ENCODE data around the gene CROCC2. TPM values are rescaled to one million over a fixed set of nuclear protein-coding genes. Genes with fewer than 3 reads are reported as not detected.

The CROCC2 gene
- total and polyA plus RNA-seq, 2 of the 13 experiments (the other 11 are each of a cell fraction or from before 2014, with no cell fraction given), result not detected

DNA sequence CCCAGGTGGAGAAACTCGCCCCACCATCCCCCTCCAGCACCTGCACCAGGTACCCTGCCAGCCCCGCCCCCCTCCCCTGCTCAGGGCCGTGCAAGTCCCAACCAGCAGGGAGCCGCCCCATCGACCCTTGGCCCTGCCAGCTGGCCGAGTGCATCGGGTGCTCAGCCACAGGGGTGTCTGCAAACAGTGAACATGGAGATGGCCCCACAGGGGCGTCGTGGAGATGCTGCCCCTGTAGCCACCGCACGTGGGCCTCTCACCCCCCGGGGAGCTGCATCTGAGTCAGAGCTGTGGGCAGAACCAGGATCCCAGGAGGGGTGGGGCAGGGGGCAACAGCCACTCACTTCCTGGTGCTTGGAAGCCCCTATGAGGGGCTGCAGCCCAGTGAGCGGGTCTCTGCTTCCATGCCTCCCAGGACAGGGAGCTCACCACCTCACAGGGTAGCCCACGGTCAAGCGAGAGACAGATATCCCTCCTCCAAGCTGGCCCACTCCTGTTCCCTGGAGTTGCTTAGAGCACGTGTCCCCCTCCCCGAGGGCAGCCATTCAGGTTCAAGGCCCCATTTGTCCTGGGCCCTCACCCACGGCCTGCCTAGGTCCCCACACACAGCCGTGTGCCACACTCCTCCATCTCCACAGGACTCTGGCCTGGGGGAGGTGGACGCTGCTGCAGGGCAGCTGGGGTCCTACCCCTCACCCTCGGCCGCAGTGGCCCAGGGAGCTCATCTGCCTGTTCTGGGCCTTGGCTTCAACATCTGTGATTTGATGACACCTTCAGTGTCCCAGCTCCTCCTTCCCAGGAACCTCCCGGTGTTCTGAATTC, 9.1 kb upstream of the CROCC2 start (continued):
- TF ChIP-seq, protein P1, sequence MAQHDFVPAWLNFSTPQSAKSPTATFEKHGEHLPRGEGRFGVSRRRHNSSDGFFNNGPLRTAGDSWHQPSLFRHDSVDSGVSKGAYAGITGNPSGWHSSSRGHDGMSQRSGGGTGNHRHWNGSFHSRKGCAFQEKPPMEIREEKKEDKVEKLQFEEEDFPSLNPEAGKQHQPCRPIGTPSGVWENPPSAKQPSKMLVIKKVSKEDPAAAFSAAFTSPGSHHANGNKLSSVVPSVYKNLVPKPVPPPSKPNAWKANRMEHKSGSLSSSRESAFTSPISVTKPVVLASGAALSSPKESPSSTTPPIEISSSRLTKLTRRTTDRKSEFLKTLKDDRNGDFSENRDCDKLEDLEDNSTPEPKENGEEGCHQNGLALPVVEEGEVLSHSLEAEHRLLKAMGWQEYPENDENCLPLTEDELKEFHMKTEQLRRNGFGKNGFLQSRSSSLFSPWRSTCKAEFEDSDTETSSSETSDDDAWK (CRISPR knock-in tag; IDR thresholded peaks at IDR 0.05), result no peak
- TF ChIP-seq ZZZ3 (CRISPR knock-in tag; IDR thresholded peaks at IDR 0.05; ENCODE audit: borderline replicate concordance), result 0 out of 2 replicates have a peak, but pooled peaks have one; percentile 39
- TF ChIP-seq KMT2A (CRISPR knock-in tag; IDR thresholded peaks at IDR 0.05), result peak; percentile 37; the same call in 1 of the 2 replicates
- TF ChIP-seq, protein P2, sequence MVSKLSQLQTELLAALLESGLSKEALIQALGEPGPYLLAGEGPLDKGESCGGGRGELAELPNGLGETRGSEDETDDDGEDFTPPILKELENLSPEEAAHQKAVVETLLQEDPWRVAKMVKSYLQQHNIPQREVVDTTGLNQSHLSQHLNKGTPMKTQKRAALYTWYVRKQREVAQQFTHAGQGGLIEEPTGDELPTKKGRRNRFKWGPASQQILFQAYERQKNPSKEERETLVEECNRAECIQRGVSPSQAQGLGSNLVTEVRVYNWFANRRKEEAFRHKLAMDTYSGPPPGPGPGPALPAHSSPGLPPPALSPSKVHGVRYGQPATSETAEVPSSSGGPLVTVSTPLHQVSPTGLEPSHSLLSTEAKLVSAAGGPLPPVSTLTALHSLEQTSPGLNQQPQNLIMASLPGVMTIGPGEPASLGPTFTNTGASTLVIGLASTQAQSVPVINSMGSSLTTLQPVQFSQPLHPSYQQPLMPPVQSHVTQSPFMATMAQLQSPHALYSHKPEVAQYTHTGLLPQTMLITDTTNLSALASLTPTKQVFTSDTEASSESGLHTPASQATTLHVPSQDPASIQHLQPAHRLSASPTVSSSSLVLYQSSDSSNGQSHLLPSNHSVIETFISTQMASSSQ (IDR thresholded peaks at IDR 0.05; ENCODE audit: low read depth), result no peak
- TF ChIP-seq, protein P2 (CRISPR knock-in tag; IDR thresholded peaks at IDR 0.05; ENCODE audit: borderline replicate concordance), result peak; percentile 60; the same call in 1 of the 2 replicates
- no peak for TF ChIP-seq SRSF1 (optimal IDR thresholded peaks at IDR 0.05; ENCODE audit: low read depth, low read length)
- TF ChIP-seq ZNF569 (CRISPR knock-in tag; IDR thresholded peaks at IDR 0.05; ENCODE audit: borderline replicate concordance), result no peak
- TF ChIP-seq, protein P3, sequence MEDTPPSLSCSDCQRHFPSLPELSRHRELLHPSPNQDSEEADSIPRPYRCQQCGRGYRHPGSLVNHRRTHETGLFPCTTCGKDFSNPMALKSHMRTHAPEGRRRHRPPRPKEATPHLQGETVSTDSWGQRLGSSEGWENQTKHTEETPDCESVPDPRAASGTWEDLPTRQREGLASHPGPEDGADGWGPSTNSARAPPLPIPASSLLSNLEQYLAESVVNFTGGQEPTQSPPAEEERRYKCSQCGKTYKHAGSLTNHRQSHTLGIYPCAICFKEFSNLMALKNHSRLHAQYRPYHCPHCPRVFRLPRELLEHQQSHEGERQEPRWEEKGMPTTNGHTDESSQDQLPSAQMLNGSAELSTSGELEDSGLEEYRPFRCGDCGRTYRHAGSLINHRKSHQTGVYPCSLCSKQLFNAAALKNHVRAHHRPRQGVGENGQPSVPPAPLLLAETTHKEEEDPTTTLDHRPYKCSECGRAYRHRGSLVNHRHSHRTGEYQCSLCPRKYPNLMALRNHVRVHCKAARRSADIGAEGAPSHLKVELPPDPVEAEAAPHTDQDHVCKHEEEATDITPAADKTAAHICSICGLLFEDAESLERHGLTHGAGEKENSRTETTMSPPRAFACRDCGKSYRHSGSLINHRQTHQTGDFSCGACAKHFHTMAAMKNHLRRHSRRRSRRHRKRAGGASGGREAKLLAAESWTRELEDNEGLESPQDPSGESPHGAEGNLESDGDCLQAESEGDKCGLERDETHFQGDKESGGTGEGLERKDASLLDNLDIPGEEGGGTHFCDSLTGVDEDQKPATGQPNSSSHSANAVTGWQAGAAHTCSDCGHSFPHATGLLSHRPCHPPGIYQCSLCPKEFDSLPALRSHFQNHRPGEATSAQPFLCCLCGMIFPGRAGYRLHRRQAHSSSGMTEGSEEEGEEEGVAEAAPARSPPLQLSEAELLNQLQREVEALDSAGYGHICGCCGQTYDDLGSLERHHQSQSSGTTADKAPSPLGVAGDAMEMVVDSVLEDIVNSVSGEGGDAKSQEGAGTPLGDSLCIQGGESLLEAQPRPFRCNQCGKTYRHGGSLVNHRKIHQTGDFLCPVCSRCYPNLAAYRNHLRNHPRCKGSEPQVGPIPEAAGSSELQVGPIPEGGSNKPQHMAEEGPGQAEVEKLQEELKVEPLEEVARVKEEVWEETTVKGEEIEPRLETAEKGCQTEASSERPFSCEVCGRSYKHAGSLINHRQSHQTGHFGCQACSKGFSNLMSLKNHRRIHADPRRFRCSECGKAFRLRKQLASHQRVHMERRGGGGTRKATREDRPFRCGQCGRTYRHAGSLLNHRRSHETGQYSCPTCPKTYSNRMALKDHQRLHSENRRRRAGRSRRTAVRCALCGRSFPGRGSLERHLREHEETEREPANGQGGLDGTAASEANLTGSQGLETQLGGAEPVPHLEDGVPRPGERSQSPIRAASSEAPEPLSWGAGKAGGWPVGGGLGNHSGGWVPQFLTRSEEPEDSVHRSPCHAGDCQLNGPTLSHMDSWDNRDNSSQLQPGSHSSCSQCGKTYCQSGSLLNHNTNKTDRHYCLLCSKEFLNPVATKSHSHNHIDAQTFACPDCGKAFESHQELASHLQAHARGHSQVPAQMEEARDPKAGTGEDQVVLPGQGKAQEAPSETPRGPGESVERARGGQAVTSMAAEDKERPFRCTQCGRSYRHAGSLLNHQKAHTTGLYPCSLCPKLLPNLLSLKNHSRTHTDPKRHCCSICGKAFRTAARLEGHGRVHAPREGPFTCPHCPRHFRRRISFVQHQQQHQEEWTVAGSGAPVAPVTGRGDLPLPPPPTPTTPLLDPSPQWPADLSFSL (CRISPR knock-in tag; IDR thresholded peaks at IDR 0.05), result no peak
- no peak for TF ChIP-seq ZNF124 (CRISPR knock-in tag; IDR thresholded peaks at IDR 0.05)
- TF ChIP-seq ZNF24 (IDR thresholded peaks at IDR 0.05), result no peak
- no peak; the same call in 1 of the 2 replicates for TF ChIP-seq MEIS1 (CRISPR knock-in tag; IDR thresholded peaks at IDR 0.05; ENCODE audit: borderline replicate concordance)
- no peak for TF ChIP-seq SSRP1 (CRISPR knock-in tag; IDR thresholded peaks at IDR 0.05)
- no peak for TF ChIP-seq HNRNPUL1 (IDR thresholded peaks at IDR 0.05; ENCODE audit: low read depth, low read length)
- TF ChIP-seq, protein P4, sequence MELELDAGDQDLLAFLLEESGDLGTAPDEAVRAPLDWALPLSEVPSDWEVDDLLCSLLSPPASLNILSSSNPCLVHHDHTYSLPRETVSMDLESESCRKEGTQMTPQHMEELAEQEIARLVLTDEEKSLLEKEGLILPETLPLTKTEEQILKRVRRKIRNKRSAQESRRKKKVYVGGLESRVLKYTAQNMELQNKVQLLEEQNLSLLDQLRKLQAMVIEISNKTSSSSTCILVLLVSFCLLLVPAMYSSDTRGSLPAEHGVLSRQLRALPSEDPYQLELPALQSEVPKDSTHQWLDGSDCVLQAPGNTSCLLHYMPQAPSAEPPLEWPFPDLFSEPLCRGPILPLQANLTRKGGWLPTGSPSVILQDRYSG (CRISPR knock-in tag; IDR thresholded peaks at IDR 0.05), result no peak
- no peak for TF ChIP-seq CENPT (CRISPR knock-in tag; IDR thresholded peaks at IDR 0.05; ENCODE audit: low read depth)
- TF ChIP-seq AGO1 (IDR thresholded peaks at IDR 0.05; ENCODE audit: low read depth, low read length, poor library complexity, severe bottlenecking), result no peak

All from HepG2 (cell line).